ENCODE data around the gene TSFM.
"Not testable (repeated sequence)": the region's sequence is repeated elsewhere in the genome, so short reads cannot be mapped to it uniquely, and the experiment has no call there.

TSFM gene

DNA sequence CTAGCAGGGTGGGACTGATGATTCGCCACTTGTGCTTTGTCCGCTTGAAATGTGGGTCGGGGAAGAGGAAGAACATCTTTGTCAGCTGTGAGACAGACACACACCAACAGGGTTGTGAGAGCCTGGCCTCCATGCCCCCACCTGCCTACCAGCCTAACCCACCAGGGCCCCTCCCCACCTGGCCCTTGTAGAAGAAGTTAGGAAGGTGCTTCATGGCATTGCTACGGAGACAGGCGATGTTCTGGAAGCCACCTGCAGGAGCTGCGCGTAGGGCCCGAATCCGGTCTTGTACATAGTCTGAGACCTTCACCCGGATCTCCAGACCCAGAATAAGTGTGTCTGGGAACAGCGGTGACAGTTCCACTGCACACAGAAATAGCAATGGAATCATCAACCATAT is 13.0 kb upstream of the TSFM start:
- no peak for TF ChIP-seq Cebpa-rat (IDR thresholded peaks at IDR 0.05)
- Histone ChIP-seq H3K9me3 (replicated peaks in 1 of 11) (peaks cover 0 to 4% (median 0%) of the 10 kb centered on the region in 11 experiments; a peak in 2 of 22 replicates), H3K4me1 (peaks cover 32 to 73% (median 52%) of the 10 kb centered on the region in 10 experiments), H3K27me3 (peaks cover 41 to 46% (median 43%) of the 10 kb centered on the region in 11 experiments), H3K27ac (no peak overlapping the region), H4K20me1 (peaks cover 0 to 66% (median 29%) of the 10 kb centered on the region in 11 experiments; a peak in 18 of 22 replicates), H3K9ac (no peak overlapping the region), H3K4me3 (no peak overlapping the region), H3K36me3 (peaks cover 18 to 44% (median 37%) of the 10 kb centered on the region in 11 experiments), H3K4me2 (peak overlapping the region in 1 of 11 experiments; percentile 27; a peak in 2 of 22 replicates)

DNA sequence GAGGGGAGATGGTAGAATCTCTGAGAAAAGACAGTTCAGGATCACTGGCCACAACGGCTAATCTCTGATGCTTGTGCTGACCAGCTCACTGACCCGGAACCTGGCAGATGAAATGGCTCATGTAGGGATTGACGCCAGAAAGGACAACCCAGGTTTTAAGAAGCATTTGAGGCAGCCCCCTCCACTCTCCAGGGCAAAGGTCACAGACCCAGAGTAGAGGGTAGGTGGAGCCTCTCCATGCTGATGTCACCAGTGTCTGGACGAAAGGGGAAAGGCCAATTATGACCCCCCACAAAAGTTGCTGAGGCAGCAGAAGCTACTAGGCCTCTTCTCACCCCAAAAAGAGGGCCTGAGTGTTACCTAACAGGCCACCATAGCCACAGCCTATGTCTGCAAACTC is 11.9 kb upstream of the TSFM start:
- H3K4me1 ChIP-seq: peaks cover 22 to 73% (median 45%) of the 10 kb centered on the region in 10 experiments
- peak overlapping the region in 3 of 11 experiments; percentile 11 to 83 (median 80); a peak in 3 of 22 replicates for H3K27ac ChIP-seq
- no peak for TF ChIP-seq Cebpa-rat (IDR thresholded peaks at IDR 0.05)
- H3K9me3 ChIP-seq (replicated peaks in 1 of 11): peaks cover 0 to 3% (median 0%) of the 10 kb centered on the region in 11 experiments; a peak in 1 of 22 replicates
- H3K4me2 ChIP-seq: peak overlapping the region; percentile 82 to 98 (median 91)
- H4K20me1 ChIP-seq: peaks cover 0 to 54% (median 21%) of the 10 kb centered on the region in 11 experiments; a peak in 18 of 22 replicates
- peaks cover 18 to 49% (median 37%) of the 10 kb centered on the region in 11 experiments for H3K36me3 ChIP-seq
- H3K27me3 ChIP-seq: peaks cover 30 to 35% (median 31%) of the 10 kb centered on the region in 11 experiments
- H3K9ac ChIP-seq: peak overlapping the region in 8 of 11 experiments; percentile 30 to 97 (median 87); a peak in 13 of 22 replicates
- peak overlapping the region in 9 of 10 experiments; percentile 69 to 80 (median 71); a peak in 16 of 20 replicates for H3K4me3 ChIP-seq

DNA sequence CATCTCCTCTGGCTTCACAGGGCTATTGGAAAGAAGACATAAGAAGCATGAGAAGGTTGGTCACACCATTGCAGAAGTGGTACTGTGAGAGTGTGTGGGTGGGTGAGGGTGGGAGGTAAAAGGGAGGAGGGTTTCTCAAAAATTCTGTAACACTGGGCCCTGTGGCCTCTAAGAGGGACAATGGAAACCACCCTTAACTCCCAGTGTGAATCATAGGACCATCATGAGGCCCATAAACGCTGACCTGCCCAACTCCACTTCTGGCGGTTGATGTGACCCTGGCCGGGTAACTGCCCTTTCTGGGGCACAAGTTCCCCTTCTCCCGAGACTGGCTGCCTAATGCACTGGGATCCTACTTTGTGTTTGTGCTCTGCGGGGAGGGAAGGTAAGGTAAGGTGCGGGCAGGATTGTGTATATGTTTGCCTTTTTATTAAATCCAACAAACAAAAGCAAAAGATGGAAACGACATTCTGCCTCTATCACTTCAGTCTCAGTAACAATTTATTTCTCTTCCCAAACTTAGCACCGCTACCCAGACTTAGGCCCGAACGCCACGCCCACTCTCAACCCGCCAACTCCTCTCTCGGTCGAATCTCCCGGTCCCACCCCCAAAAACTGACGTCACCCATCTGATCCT is 11.2 kb upstream of the TSFM start:
- Histone ChIP-seq H4K20me1 (peaks cover 0 to 48% (median 14%) of the 10 kb centered on the region in 11 experiments; a peak in 17 of 22 replicates), H3K4me3 (peak overlapping the region; percentile 63 to 80 (median 71)), H3K4me1 (peaks cover 22 to 73% (median 42%) of the 10 kb centered on the region in 10 experiments), H3K36me3 (peaks cover 18 to 49% (median 37%) of the 10 kb centered on the region in 11 experiments), H3K9ac (peak overlapping the region; percentile 81 to 97 (median 87)), H3K4me2 (peak overlapping the region; percentile 82 to 98 (median 91)), H3K27ac (peak overlapping the region; percentile 68 to 98 (median 88); a peak in 21 of 22 replicates), H3K9me3 (replicated peaks in 1 of 11) (no peaks in the 10 kb centered on the region), H3K27me3 (peaks cover 24 to 28% (median 25%) of the 10 kb centered on the region in 11 experiments)
- no peak for TF ChIP-seq Cebpa-rat (IDR thresholded peaks at IDR 0.05)

- H3K4me1 ChIP-seq: peaks cover 20 to 68% (median 37%) of the 10 kb centered on the region in 10 experiments
- TF ChIP-seq Cebpa-rat (IDR thresholded peaks at IDR 0.05): no peak
- H3K4me2 ChIP-seq: peak within 1 kb of the TSS; percentile 82 to 98 (median 91)
- peak within 1 kb of the TSS; percentile 63 to 80 (median 71) for H3K4me3 ChIP-seq
- H4K20me1 ChIP-seq: peaks cover 0 to 42% (median 8%) of the 10 kb centered on the region in 11 experiments; a peak in 15 of 22 replicates
- peak within 1 kb of the TSS; percentile 68 to 98 (median 88) for H3K27ac ChIP-seq
- H3K9me3 ChIP-seq (replicated peaks in 1 of 11): no peaks in the 10 kb centered on the region
- H3K27me3 ChIP-seq: peaks cover 18 to 22% (median 19%) of the 10 kb centered on the region in 11 experiments
- peak within 1 kb of the TSS; percentile 81 to 97 (median 87) for H3K9ac ChIP-seq
- H3K36me3 ChIP-seq: peaks cover 18 to 49% (median 37%) of the 10 kb centered on the region in 11 experiments
These were observed 10.6 kb upstream of the TSFM start, which contains the start of gene METTL1 for GRCh38 chr12:57771873-57772428. TSS of gene METTL1 (minus strand) at chr12:57772105. CDS start at chr12:57772083, 22 bp downstream.

DNA sequence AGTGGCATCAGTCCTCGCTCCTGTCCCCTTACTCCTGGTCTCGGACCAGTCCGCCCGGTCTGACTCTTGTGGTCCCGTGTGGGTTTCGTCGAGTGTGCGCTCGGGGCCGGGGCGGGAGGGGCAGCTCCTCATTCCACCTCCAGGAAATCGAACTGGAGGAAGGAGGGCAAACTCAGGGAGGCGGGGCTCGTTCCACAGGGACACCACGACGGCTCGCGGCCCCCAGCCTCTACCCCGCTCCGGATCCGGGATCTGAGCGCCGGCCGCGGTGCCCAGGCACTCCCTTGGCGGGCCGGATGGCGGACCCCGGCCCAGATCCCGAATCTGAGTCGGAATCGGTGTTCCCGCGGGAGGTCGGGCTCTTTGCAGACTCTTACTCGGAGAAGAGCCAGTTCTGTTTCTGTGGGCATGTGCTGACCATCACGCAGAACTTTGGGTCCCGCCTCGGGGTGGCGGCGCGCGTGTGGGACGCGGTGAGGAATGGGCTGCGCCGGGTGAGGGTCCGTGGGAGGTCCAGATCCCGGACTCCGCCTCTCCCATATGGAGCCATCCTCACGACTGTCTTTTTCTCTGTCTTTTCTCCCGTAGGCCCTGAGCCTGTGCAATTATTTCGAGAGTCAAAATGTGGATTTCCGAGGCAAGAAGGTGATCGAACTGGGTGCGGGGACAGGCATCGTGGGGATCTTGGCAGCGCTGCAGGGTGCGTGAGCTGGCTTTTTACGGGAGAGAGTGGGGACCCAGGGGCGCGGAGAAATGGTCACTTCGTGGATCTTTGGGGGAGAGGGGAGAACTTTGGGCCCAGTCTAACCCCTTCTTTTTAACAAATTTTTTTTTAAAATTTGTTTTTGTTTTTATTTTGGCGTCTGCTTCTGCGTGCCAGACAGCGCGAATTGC is 9.9 kb upstream of the TSFM start, which contains the start of gene EEF1AKMT3:
EEF1AKMT3 (plus strand) TSS at position 186 of the 894 bp plus-strand sequence; CDS start at position 297, 111 bp downstream.
- TF ChIP-seq Cebpa-rat (IDR thresholded peaks at IDR 0.05): no peak
- peak within 1 kb of the TSS; percentile 63 to 80 (median 71) for H3K4me3 ChIP-seq
- H4K20me1 ChIP-seq: peaks cover 0 to 35% (median 2%) of the 10 kb centered on the region in 11 experiments; a peak in 7 of 22 replicates
- no peaks in the 10 kb centered on the region for H3K9me3 ChIP-seq (replicated peaks in 1 of 11)
- H3K4me1 ChIP-seq: peaks cover 20 to 64% (median 32%) of the 10 kb centered on the region in 10 experiments
- H3K9ac ChIP-seq: peak within 1 kb of the TSS; percentile 81 to 97 (median 87)
- H3K36me3 ChIP-seq: peaks cover 18 to 42% (median 33%) of the 10 kb centered on the region in 11 experiments
- peak within 1 kb of the TSS; percentile 82 to 98 (median 91) for H3K4me2 ChIP-seq
- peaks cover 11 to 15% (median 12%) of the 10 kb centered on the region in 11 experiments for H3K27me3 ChIP-seq
- H3K27ac ChIP-seq: peak within 1 kb of the TSS; percentile 68 to 98 (median 88)

DNA sequence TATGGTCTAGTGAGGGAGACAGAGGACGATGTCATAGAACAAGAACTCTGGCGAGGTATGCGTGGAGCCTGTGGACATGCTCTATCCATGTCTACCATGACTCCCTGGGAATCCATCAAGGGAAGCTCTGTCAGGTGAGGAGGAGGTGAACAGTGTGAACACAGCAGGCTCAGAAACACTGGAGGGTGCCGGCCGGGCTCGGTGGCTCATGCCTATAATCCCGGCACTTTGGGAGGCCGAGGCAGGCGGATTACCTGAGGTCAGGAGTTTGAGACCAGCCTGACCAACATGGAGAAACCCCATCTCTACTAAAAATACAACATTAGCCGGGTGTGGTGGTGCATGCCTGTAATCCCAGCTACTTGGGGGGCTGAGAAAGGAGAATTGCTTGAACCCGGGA is 8.0 kb upstream of the TSFM start:
- peaks cover 0 to 15% (median 0%) of the 10 kb centered on the region in 11 experiments; a peak in 2 of 22 replicates for H4K20me1 ChIP-seq
- peaks cover 20 to 73% (median 32%) of the 10 kb centered on the region in 10 experiments for H3K4me1 ChIP-seq
- peaks cover 2 to 34% (median 13%) of the 10 kb centered on the region in 11 experiments; a peak in 20 of 22 replicates for H3K36me3 ChIP-seq

DNA sequence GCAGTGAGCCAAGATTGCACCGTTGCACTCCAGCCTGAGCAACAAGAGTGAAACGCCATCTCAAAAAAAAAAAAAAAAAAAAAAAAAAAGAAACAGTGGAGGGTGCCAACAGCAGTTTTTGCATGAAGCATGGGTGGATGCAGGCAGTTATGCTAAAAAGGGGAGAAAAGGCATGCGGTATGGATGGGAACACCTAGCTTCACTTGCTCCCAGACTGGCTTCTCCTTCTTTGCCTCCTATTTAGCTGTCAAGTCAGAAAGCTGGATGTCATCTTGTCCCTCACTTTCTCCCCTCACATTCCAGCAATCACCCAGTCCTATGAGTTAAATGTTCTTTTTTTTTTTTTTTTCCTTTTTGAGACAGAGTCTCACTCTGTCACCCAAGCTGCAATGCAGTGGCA is 7.5 kb upstream of the TSFM start:
- H3K4me1 ChIP-seq: peaks cover 20 to 73% (median 36%) of the 10 kb centered on the region in 10 experiments
- H3K4me2 ChIP-seq: peak overlapping the region in 5 of 11 experiments; percentile 13 to 64 (median 47); a peak in 8 of 22 replicates
- no peak overlapping the region for H3K4me3 ChIP-seq
- no peaks in the 10 kb centered on the region for H3K9me3 ChIP-seq (replicated peaks in 1 of 11)
- no peak overlapping the region for H3K9ac ChIP-seq
- peaks cover 0 to 12% (median 0%) of the 10 kb centered on the region in 11 experiments; a peak in 2 of 22 replicates for H4K20me1 ChIP-seq
- TF ChIP-seq Cebpa-rat (IDR thresholded peaks at IDR 0.05): no peak
- no peaks in the 10 kb centered on the region for H3K27me3 ChIP-seq
- H3K36me3 ChIP-seq: peaks cover 0 to 34% (median 10%) of the 10 kb centered on the region in 11 experiments; a peak in 18 of 22 replicates
- no peak overlapping the region for H3K27ac ChIP-seq

More for the DNA sequence above, 8.0 kb upstream of the TSFM start:
- peak overlapping the region in 3 of 11 experiments; percentile 47 to 64 (median 58); a peak in 6 of 22 replicates for H3K4me2 ChIP-seq
- not testable (repeated sequence) for H3K27me3 ChIP-seq; H3K9me3 ChIP-seq (replicated peaks in 1 of 11); H3K9ac ChIP-seq; H3K4me3 ChIP-seq; H3K27ac ChIP-seq

Measured in BLaER1 treated with 17β-estradiol and CSF1 and Interleukin-3, amounts not matched to agents 10 nM and 100 nM (cell line).